Immature natural killer cell (primary cell): Measurements from ENCODE around the gene S100A5. TPM values are rescaled to one million over a fixed set of nuclear protein-coding genes. Genes with fewer than 3 reads are reported as not detected.
"Not testable (repeated sequence)": the region's sequence is repeated elsewhere in the genome, so short reads cannot be mapped to it uniquely, and the experiment has no call there.

ENCODE experiments used
- DNase-seq, 3 donors: peaks; one replicate each; pipeline ENCODE4 v3.0.0; 2022; ENCODE audit warnings: mixed read lengths in 1 of 3
- H3K27ac Mint-ChIP-seq, 6 donors: one replicate each; pipeline ENCODE4 v1.8.0; 2020; ENCODE audit warnings: mixed read lengths in 6 of 6, mild to moderate bottlenecking in 5 of 6, inconsistent platforms in 4 of 6, moderate library complexity in 3 of 6
- H3K27me3 Mint-ChIP-seq, 3 donors: one replicate each; pipeline ENCODE4 v1.8.0; 2020 to 2021; ENCODE audit warnings: low read depth in 3 of 3, mild to moderate bottlenecking in 3 of 3, mixed read lengths in 3 of 3, moderate library complexity in 3 of 3, inconsistent platforms in 1 of 3
- H3K36me3 Mint-ChIP-seq, 3 donors: one replicate each; pipeline ENCODE4 v1.8.0; 2020; ENCODE audit warnings: mixed read lengths in 3 of 3, inconsistent platforms in 2 of 3, mild to moderate bottlenecking in 2 of 3
- H3K4me1 Mint-ChIP-seq, 2 donors: one replicate each; pipeline ENCODE4 v1.8.0; 2020; ENCODE audit warnings: inconsistent platforms in 2 of 2, mild to moderate bottlenecking in 2 of 2, mixed read lengths in 2 of 2, moderate library complexity in 1 of 2
- H3K4me3 Mint-ChIP-seq, 5 donors: one replicate each; pipeline ENCODE4 v1.8.0; 2020; ENCODE audit warnings: mild to moderate bottlenecking in 5 of 5, mixed read lengths in 5 of 5, inconsistent platforms in 3 of 5, moderate library complexity in 3 of 5
- H3K9me3 Mint-ChIP-seq, 6 donors: one replicate each; pipeline ENCODE4 v1.8.0; 2020; ENCODE audit warnings: mild to moderate bottlenecking in 6 of 6, mixed read lengths in 6 of 6, inconsistent platforms in 4 of 6, moderate library complexity in 3 of 6
- polyA plus RNA-seq, 3 donors: library from polyadenylated mRNA; unstranded; fragments of 300-500 nt; fragmentation: Illumina TruSeq; gene quantifications; one replicate each; pipeline ENCODE4 v1.2.3, GENCODE V29; 2021

S100A5 gene
- polyA plus RNA-seq: under 1 TPM in 1 of 3 donors, not detected in 2; 0.68 TPM

GRCh38 chr1:153540394-153541361 lies at the start of gene S100A5:
Gene S100A5 (minus strand): TSS chr1:153540934. CDS start chr1:153540191, 743 bp downstream.
- Mint-ChIP-seq H3K9me3 (no peaks in the 10 kb centered on the region), H3K36me3 (peaks cover 4 to 28% (median 9%) of the 10 kb centered on the region in 3 donors), H3K4me1 (peaks cover 74 to 80% of the 10 kb centered on the region in 2 donors), H3K4me3 (peak within 1 kb of the TSS; percentile 50 to 80 (median 68)), H3K27me3 (peaks cover 9 to 15% (median 10%) of the 10 kb centered on the region in 3 donors), H3K27ac (peak within 1 kb of the TSS; percentile 82 to 98 (median 90))
- peak; percentile 47 to 53 (median 52) for DNase-seq

GRCh38 chr1:153588482-153588881 lies 47.7 kb upstream of the S100A5 start:
- H3K4me3 Mint-ChIP-seq: no peak overlapping the region
- no peak overlapping the region for H3K27ac Mint-ChIP-seq

DNA sequence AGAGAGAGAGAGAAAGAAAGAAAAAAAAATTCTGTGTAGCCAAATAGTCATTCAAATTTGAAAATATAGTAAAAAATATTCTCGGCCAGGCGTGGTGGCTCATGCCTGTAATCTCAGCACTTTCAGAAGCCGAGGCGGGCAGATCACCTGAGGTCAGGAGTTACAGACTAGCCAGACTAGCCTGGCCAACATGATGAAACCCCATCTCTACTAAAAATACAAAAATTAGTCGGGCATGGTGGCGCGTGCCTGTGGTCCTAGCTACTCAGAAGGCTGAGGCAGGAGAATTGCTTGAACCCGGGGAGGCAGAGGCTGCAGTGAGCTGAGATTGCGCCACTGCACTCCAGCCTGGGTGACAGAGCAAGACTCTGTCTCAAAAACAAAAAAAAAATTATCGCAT lies 47.3 kb upstream of the S100A5 start:
- H3K4me1 Mint-ChIP-seq, H3K27ac Mint-ChIP-seq, H3K9me3 Mint-ChIP-seq, DNase-seq, H3K36me3 Mint-ChIP-seq, H3K4me3 Mint-ChIP-seq: not testable (repeated sequence)
- peaks cover 0 to 13% (median 2%) of the 10 kb centered on the region in 3 donors for H3K27me3 Mint-ChIP-seq

More at GRCh38 chr1:153588482-153588881, 47.7 kb upstream of the S100A5 start:
- DNase-seq: no peak
- Mint-ChIP-seq H3K27me3 (peaks cover 0 to 13% (median 2%) of the 10 kb centered on the region in 3 donors), H3K4me1 (no peaks in the 10 kb centered on the region), H3K36me3 (no peaks in the 10 kb centered on the region), H3K9me3 (no peaks in the 10 kb centered on the region)

DNA sequence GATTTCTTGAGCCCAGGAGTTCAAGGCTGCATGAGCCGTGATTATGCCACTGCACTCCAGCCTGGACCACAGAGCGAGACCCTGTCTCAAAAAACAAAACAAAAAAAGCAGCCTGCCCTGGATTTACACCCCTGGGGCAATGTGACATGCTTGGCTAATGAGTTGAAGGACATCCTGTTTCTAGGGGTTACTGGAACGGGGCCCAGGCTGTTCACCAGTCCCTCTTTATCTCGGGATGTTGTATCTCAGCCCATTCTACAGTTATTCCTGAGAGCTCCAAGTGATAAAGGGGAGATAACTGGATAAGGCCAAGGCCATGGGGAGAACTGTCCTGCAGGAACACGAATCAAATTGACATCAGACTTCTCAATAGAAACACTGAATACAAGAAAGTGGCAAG lies 46.6 kb upstream of the S100A5 start:
- DNase-seq: no peak
- peaks cover 0 to 13% (median 2%) of the 10 kb centered on the region in 3 donors for H3K27me3 Mint-ChIP-seq
- H3K9me3 Mint-ChIP-seq: no peaks in the 10 kb centered on the region
- H3K36me3 Mint-ChIP-seq: no peaks in the 10 kb centered on the region
- no peaks in the 10 kb centered on the region for H3K4me1 Mint-ChIP-seq
- H3K27ac Mint-ChIP-seq: no peak overlapping the region
- H3K4me3 Mint-ChIP-seq: no peak overlapping the region

- DNase-seq: no peak
- Mint-ChIP-seq H3K36me3 (no peaks in the 10 kb centered on the region), H3K4me1 (no peaks in the 10 kb centered on the region), H3K4me3 (no peak overlapping the region), H3K9me3 (no peaks in the 10 kb centered on the region), H3K27ac (no peak overlapping the region), H3K27me3 (peaks cover 0 to 13% (median 2%) of the 10 kb centered on the region in 3 donors)
Observed at GRCh38 chr1:153586347-153586746, 45.6 kb upstream of the S100A5 start.

GRCh38 chr1:153585006-153585405 lies 44.3 kb upstream of the S100A5 start:
- Mint-ChIP-seq H3K27me3 (peaks cover 0 to 13% (median 2%) of the 10 kb centered on the region in 3 donors), H3K4me1 (no peaks in the 10 kb centered on the region), H3K9me3 (no peaks in the 10 kb centered on the region), H3K27ac (no peak overlapping the region), H3K36me3 (no peaks in the 10 kb centered on the region), H3K4me3 (no peak overlapping the region)
- DNase-seq: no peak

DNA sequence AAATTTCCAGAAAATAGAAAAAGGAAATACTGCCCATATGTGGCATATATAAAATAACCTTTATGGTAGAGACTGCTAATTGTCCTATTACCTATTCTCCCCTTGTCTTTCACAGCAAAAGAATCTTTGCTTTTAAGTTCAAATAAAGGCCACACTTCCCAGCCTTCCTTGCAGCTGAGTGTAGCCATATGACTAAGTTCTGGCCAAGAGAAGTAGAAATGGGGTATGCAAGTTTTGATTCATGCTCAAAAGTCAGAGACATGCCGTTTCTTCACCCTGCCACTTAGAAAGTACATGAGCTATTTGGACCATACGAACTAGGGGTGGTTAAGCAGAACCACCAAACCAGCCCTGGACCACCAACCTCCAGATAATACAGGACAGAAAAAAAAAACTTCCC lies 43.2 kb upstream of the S100A5 start:
- Mint-ChIP-seq H3K4me1 (no peaks in the 10 kb centered on the region), H3K27ac (no peak overlapping the region), H3K9me3 (no peaks in the 10 kb centered on the region), H3K27me3 (peaks cover 0 to 16% (median 9%) of the 10 kb centered on the region in 3 donors), H3K4me3 (no peak overlapping the region), H3K36me3 (no peaks in the 10 kb centered on the region)
- no peak for DNase-seq

GRCh38 chr1:153583514-153583913 lies 42.8 kb upstream of the S100A5 start:
- not testable (repeated sequence) for DNase-seq, H3K4me3 Mint-ChIP-seq, H3K27ac Mint-ChIP-seq, H3K36me3 Mint-ChIP-seq, H3K9me3 Mint-ChIP-seq, H3K4me1 Mint-ChIP-seq
- H3K27me3 Mint-ChIP-seq: peaks cover 0 to 14% (median 10%) of the 10 kb centered on the region in 3 donors

- H3K4me1 Mint-ChIP-seq: not testable (repeated sequence)
- H3K27me3 Mint-ChIP-seq: peaks cover 0 to 14% (median 14%) of the 10 kb centered on the region in 3 donors
Observed at GRCh38 chr1:153582836-153583235, 42.1 kb upstream of the S100A5 start.

GRCh38 chr1:153578936-153579335 lies 38.2 kb upstream of the S100A5 start:
- Mint-ChIP-seq H3K4me1 (no peaks in the 10 kb centered on the region), H3K9me3 (no peaks in the 10 kb centered on the region), H3K27ac (no peak overlapping the region), H3K27me3 (peaks cover 3 to 20% (median 6%) of the 10 kb centered on the region in 3 donors), H3K4me3 (no peak overlapping the region), H3K36me3 (no peaks in the 10 kb centered on the region)
- DNase-seq: no peak

More at GRCh38 chr1:153582836-153583235, 42.1 kb upstream of the S100A5 start:
- H3K4me3 Mint-ChIP-seq, H3K9me3 Mint-ChIP-seq, H3K27ac Mint-ChIP-seq, DNase-seq, H3K36me3 Mint-ChIP-seq: not testable (repeated sequence)

- H3K9me3 Mint-ChIP-seq: no peaks in the 10 kb centered on the region
- peaks cover 3 to 20% (median 6%) of the 10 kb centered on the region in 3 donors for H3K27me3 Mint-ChIP-seq
- H3K36me3 Mint-ChIP-seq: no peaks in the 10 kb centered on the region
- no peak overlapping the region for H3K27ac Mint-ChIP-seq
- H3K4me3 Mint-ChIP-seq: no peak overlapping the region
- H3K4me1 Mint-ChIP-seq: no peaks in the 10 kb centered on the region
- no peak for DNase-seq
Observed at GRCh38 chr1:153578490-153578889, 37.8 kb upstream of the S100A5 start.

DNA sequence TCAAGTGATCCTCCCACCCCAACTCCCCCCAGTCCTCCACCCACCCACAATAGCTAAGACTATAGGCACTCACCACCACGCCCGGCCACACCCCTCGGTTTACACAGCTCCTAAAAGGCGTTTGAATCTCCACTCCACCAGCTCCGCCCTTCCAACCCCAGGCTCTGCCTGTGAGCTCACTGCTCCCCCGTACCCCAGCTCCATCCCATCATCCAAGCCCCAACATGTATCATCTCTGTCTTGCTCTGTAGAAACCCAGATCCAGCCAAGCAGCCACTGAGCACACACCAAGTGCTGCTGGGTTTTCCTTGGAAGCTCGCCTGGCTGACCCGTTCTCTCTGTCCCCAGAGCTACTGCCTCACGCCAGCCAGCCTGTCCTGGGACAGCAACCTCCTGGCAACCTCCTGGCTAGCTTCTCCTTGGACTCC lies 36.9 kb upstream of the S100A5 start:
- Mint-ChIP-seq H3K4me3 (no peak overlapping the region), H3K36me3 (no peaks in the 10 kb centered on the region), H3K9me3 (no peaks in the 10 kb centered on the region), H3K27me3 (peaks cover 3 to 20% (median 6%) of the 10 kb centered on the region in 3 donors), H3K27ac (no peak overlapping the region), H3K4me1 (no peaks in the 10 kb centered on the region)
- DNase-seq: no peak

GRCh38 chr1:153577138-153577537 lies 36.4 kb upstream of the S100A5 start:
- no peak for DNase-seq
- Mint-ChIP-seq H3K27ac (no peak overlapping the region), H3K36me3 (no peaks in the 10 kb centered on the region), H3K4me1 (no peaks in the 10 kb centered on the region), H3K4me3 (no peak overlapping the region), H3K9me3 (no peaks in the 10 kb centered on the region), H3K27me3 (peaks cover 3 to 20% (median 6%) of the 10 kb centered on the region in 3 donors)

DNA sequence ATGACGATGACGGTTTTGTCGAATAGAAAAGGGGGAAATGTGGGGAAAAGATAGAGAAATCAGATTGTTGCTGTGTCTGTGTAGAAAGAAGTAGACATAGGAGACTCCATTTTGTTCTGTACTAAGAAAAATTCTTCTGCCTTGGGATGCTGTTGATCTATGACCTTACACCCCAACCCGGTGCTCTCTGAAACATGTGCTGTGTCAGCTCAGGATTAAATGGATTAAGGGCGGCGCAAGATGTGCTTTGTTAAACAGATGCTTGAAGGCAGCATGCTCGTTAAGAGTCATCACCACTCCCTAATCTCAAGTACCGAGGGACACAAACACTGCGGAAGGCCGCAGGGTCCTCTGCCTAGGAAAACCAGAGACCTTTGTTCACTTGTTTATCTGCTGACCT lies 34.8 kb upstream of the S100A5 start:
- not testable (repeated sequence) for H3K27ac Mint-ChIP-seq, DNase-seq, H3K4me1 Mint-ChIP-seq, H3K4me3 Mint-ChIP-seq, H3K36me3 Mint-ChIP-seq, H3K9me3 Mint-ChIP-seq
- peaks cover 3 to 22% (median 6%) of the 10 kb centered on the region in 3 donors for H3K27me3 Mint-ChIP-seq
